Caco-2 (cell line): ENCODE results near the gene RAC2. TPM values are rescaled to one million over a fixed set of nuclear protein-coding genes. Genes with fewer than 3 reads are reported as not detected.
"Not testable (repeated sequence)": the region's sequence is repeated elsewhere in the genome, so short reads cannot be mapped to it uniquely, and the experiment has no call there.

Experiments used
- BruUV-seq: library from RNA; stranded (reverse); fragments of 400-500 nt; replicated peaks from 2 replicates; lab custom pipeline; 2021; lab: Mats Ljungman, UMichigan
- CTCF ChIA-PET: fragments of 300-600 bp; sonication (Branson Sonifier 250); formaldehyde crosslinking; loops from one replicate; lab custom pipeline; 2022; ENCODE audit warnings: antibody characterized with exemption; lab: Charles Lee
- POLR2A ChIA-PET: fragments of 300-600 bp; sonication (Branson Sonifier 250); formaldehyde crosslinking; loops from one replicate; lab custom pipeline; 2022; ENCODE audit warnings: antibody characterized with exemption; lab: Charles Lee
- DNase-seq, 2 experiments: peaks; one replicate each; pipeline versions ENCODE4 v3.0.0 to v3.0.0-alpha.2; 2020 to 2022
- H3K27me3 ChIP-seq: replicated peaks from 2 replicates; pipeline ENCODE4 v1.6.0; 2011; ENCODE audit warnings: low read length; ENCODE audit not compliant: control insufficient read depth, insufficient read depth
- H3K36me3 ChIP-seq: 2 replicates; pipeline ENCODE4 v1.5.1; 2011; ENCODE audit warnings: low read length; ENCODE audit not compliant: control insufficient read depth, insufficient read depth
- H3K4me1 ChIP-seq: fragments of 250-450 bp; sonication (Bioruptor Pico); 2 replicates; pipeline ENCODE4 v1.5.1; 2020; ENCODE audit warnings: mild to moderate bottlenecking
- H3K4me3 ChIP-seq: 2 replicates; pipeline ENCODE4 v1.5.1; 2011; ENCODE audit warnings: low read depth, mild to moderate bottlenecking, control low read depth, low read length
- H3K9me3 ChIP-seq: fragments of 250-450 bp; sonication (Bioruptor Pico); 2 replicates; pipeline ENCODE4 v1.5.1; 2020; ENCODE audit warnings: mild to moderate bottlenecking, moderate library complexity
- H3K27ac Mint-ChIP-seq: one replicate; pipeline ENCODE4 v1.8.0; 2022; ENCODE audit warnings: mixed read lengths; ENCODE audit not compliant: unreplicated experiment
- H3K27me3 Mint-ChIP-seq: one replicate; pipeline ENCODE4 v1.8.0; 2022; ENCODE audit warnings: mixed read lengths; ENCODE audit not compliant: insufficient read depth, unreplicated experiment
- H3K36me3 Mint-ChIP-seq: one replicate; pipeline ENCODE4 v1.8.0; 2022; ENCODE audit warnings: mild to moderate bottlenecking, mixed read lengths; ENCODE audit not compliant: insufficient read depth, unreplicated experiment
- H3K4me1 Mint-ChIP-seq: one replicate; pipeline ENCODE4 v1.8.0; 2022; ENCODE audit warnings: low read depth, mixed read lengths; ENCODE audit not compliant: unreplicated experiment
- H3K4me3 Mint-ChIP-seq: one replicate; pipeline ENCODE4 v1.8.0; 2022; ENCODE audit warnings: mild to moderate bottlenecking, moderate library complexity, mixed read lengths; ENCODE audit not compliant: unreplicated experiment
- H3K9me3 Mint-ChIP-seq: one replicate; pipeline ENCODE4 v1.8.0; 2022; ENCODE audit warnings: mixed read lengths; ENCODE audit not compliant: unreplicated experiment
- intact Hi-C: fragments of 100-400 bp; cut with micrococcal nuclease; formaldehyde crosslinking; loops from one replicate; pipeline ENCODE4 v1.10.0; 2022; ENCODE audit not compliant: unreplicated experiment
- total RNA-seq: library from RNA; stranded (reverse); gene quantifications from 2 replicates; pipeline ENCODE4 v1.2.3, GENCODE V29; 2022
- TF ChIP-seq, protein P1 (sequence below), 2 experiments: fragments of 200-600 bp in 1 of 2; IDR thresholded peaks; 1 replicate in 1 of 2; 2 replicates in 1 of 2; pipeline versions ENCODE4 v1.5.1 to v1.8.0; 2011 to 2022; ENCODE audit warnings: antibody characterized with exemption in 1 of 2, control low read depth in 1 of 2, inconsistent platforms in 1 of 2, low read depth in 1 of 2, low read length in 1 of 2, mild to moderate bottlenecking in 1 of 2, moderate library complexity in 1 of 2; ENCODE audit not compliant: insufficient read depth in 1 of 2, severe bottlenecking in 1 of 2, unreplicated experiment in 1 of 2

RAC2 gene
- total RNA-seq, 1 experiment from 2014 or later = 0.25 TPM

- Histone ChIP-seq H3K9me3 (no peaks in the 10 kb centered on the region), H3K4me3 (no peak overlapping the region), H3K4me1 (no peaks in the 10 kb centered on the region), H3K27me3 (no peaks in the 10 kb centered on the region), H3K36me3 (no peaks in the 10 kb centered on the region)
- H3K4me1 Mint-ChIP-seq = no peaks in the 10 kb centered on the region
- H3K4me3 Mint-ChIP-seq = no peak overlapping the region
- peaks cover 5% of the 10 kb centered on the region for H3K27me3 Mint-ChIP-seq
- POLR2A ChIA-PET = no interaction called here
- no TSS peak for BruUV-seq
- TF ChIP-seq, protein P1, sequence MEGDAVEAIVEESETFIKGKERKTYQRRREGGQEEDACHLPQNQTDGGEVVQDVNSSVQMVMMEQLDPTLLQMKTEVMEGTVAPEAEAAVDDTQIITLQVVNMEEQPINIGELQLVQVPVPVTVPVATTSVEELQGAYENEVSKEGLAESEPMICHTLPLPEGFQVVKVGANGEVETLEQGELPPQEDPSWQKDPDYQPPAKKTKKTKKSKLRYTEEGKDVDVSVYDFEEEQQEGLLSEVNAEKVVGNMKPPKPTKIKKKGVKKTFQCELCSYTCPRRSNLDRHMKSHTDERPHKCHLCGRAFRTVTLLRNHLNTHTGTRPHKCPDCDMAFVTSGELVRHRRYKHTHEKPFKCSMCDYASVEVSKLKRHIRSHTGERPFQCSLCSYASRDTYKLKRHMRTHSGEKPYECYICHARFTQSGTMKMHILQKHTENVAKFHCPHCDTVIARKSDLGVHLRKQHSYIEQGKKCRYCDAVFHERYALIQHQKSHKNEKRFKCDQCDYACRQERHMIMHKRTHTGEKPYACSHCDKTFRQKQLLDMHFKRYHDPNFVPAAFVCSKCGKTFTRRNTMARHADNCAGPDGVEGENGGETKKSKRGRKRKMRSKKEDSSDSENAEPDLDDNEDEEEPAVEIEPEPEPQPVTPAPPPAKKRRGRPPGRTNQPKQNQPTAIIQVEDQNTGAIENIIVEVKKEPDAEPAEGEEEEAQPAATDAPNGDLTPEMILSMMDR (IDR thresholded peaks at IDR 0.05; ENCODE audit: insufficient read depth in 1 of 2, low read depth in 1 of 2, low read length in 1 of 2, severe bottlenecking in 1 of 2, unreplicated experiment in 1 of 2) = no peak
- no peak for DNase-seq
- H3K27ac Mint-ChIP-seq = no peak overlapping the region
- H3K9me3 Mint-ChIP-seq = no peaks in the 10 kb centered on the region
- intact Hi-C loops = no loop called here
- H3K36me3 Mint-ChIP-seq = no peaks in the 10 kb centered on the region
- CTCF ChIA-PET = no interaction called here
Observed at GRCh38 chr22:37254867-37255233, 10.8 kb upstream of the RAC2 start.

DNA sequence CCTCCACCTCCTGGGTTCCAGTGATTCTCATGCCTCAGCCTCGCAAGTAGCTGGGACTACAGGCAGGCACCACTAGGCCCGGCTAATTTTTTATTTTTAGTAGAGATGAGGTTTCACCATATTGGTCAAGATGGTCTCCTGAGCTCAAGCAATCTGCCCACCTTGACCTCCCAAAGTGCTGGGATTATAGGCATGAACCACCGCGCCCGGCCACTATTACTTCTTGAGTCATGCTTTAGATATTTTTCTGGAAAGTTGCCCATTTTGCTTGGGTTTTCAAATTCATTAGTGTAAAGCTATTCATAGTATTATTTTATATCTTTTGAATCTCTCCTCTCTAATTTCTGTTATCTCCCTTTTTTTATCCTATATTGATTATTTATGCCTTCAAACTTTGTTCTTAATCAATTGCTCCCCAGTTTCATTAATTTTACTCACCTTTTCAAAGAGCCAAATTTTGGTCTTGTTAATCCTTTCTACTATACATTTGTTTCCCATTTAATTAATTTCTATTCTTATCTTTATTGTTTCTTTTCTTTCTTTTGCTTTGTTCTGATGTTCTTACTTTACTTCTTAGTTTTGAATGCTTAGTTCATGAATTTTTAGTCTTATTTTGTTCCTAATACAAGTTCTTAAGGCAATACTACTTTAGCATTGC lies 10.3 kb upstream of the RAC2 start:
- no peak for DNase-seq
- Mint-ChIP-seq H3K27ac (no peak overlapping the region), H3K27me3 (peaks cover 5% of the 10 kb centered on the region), H3K36me3 (no peaks in the 10 kb centered on the region), H3K4me3 (no peak overlapping the region), H3K9me3 (no peaks in the 10 kb centered on the region), H3K4me1 (no peaks in the 10 kb centered on the region)
- no peak overlapping the region for H3K4me3 ChIP-seq
- H3K27me3 ChIP-seq = no peaks in the 10 kb centered on the region
- POLR2A ChIA-PET = no interaction called here
- TF ChIP-seq, protein P1 (IDR thresholded peaks at IDR 0.05; ENCODE audit: insufficient read depth in 1 of 2, low read depth in 1 of 2, low read length in 1 of 2, severe bottlenecking in 1 of 2, unreplicated experiment in 1 of 2) = no peak
- no TSS peak for BruUV-seq
- intact Hi-C loops = no loop called here
- CTCF ChIA-PET = no interaction called here
- no peaks in the 10 kb centered on the region for H3K9me3 ChIP-seq
- H3K4me1 ChIP-seq = no peaks in the 10 kb centered on the region
- H3K36me3 ChIP-seq = no peaks in the 10 kb centered on the region

DNA sequence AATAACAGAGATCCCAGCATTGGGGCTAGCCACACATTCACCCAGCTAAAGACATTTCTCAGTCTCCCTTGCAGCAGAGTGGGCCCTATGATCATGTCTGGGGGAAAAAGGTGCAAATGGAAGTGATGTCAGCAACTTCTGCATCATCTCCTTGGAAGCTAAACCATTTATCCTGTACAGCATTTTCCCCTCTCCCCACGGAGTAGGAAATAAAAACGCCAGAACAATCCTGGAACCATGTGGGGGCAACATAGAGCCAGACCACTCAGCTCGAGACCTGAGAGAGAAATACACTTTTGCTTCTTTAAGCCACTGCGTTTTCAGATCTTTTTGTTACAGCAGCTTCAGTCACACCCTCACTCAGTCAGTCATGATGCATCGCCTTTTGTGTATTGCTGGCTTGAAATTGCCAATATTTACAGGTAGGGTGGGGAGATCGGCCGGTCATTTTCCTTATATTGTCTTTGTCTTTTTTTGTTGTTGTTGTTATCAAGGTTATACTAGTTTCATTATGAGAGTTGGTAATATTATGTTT lies 9.1 kb upstream of the RAC2 start:
- DNase-seq = no peak
- no peak overlapping the region for H3K4me3 ChIP-seq
- TF ChIP-seq, protein P1 (IDR thresholded peaks at IDR 0.05; ENCODE audit: insufficient read depth in 1 of 2, low read depth in 1 of 2, low read length in 1 of 2, severe bottlenecking in 1 of 2, unreplicated experiment in 1 of 2) = no peak
- CTCF ChIA-PET = no interaction called here
- Mint-ChIP-seq H3K4me1 (no peaks in the 10 kb centered on the region), H3K36me3 (no peaks in the 10 kb centered on the region), H3K9me3 (no peaks in the 10 kb centered on the region), H3K27me3 (peaks cover 5% of the 10 kb centered on the region), H3K4me3 (no peak overlapping the region), H3K27ac (no peak overlapping the region)
- H3K36me3 ChIP-seq = no peaks in the 10 kb centered on the region
- H3K9me3 ChIP-seq = no peaks in the 10 kb centered on the region
- H3K27me3 ChIP-seq = no peaks in the 10 kb centered on the region
- intact Hi-C loops = no loop called here
- BruUV-seq = no TSS peak
- POLR2A ChIA-PET = interaction anchor here (0.7 kb wide), 1 partner anchor 68 kb away, joined by 3 read pairs; no protein-coding TSS in a partner anchor
- H3K4me1 ChIP-seq = no peaks in the 10 kb centered on the region

- peak in 1 of 2 experiments; percentile 9 for DNase-seq
- H3K27ac Mint-ChIP-seq, BruUV-seq, H3K4me1 ChIP-seq, CTCF ChIA-PET, H3K4me1 Mint-ChIP-seq, intact Hi-C loops, H3K36me3 Mint-ChIP-seq, H3K27me3 ChIP-seq, H3K4me3 Mint-ChIP-seq, H3K4me3 ChIP-seq, H3K27me3 Mint-ChIP-seq, H3K36me3 ChIP-seq, H3K9me3 Mint-ChIP-seq, H3K9me3 ChIP-seq: not testable (repeated sequence)
- POLR2A ChIA-PET = interaction anchor here (0.6 kb wide), 1 partner anchor 99 kb away, joined by 8 read pairs; no protein-coding TSS in a partner anchor
Observed at GRCh38 chr22:37251836-37252235, 7.8 kb upstream of the RAC2 start.
